ENCODE data around the gene RAB3IL1.

The RAB3IL1 gene

GRCh38 chr11:61918251-61918937, 1.0 kb upstream of the RAB3IL1 start:
- DNase-seq = no peak

GRCh38 chr11:61916737-61917333, 531 bp downstream of the RAB3IL1 start:
- no peak for DNase-seq

GRCh38 chr11:61914471-61915171, 2.7 kb downstream of the RAB3IL1 start:
- no peak for DNase-seq

GRCh38 chr11:61913699-61914395, 3.5 kb downstream of the RAB3IL1 start:
- no peak for DNase-seq

GRCh38 chr11:61912991-61913698, 4.2 kb downstream of the RAB3IL1 start:
- no peak for DNase-seq

GRCh38 chr11:61912530-61912898, 4.9 kb downstream of the RAB3IL1 start:
- no peak for DNase-seq

GRCh38 chr11:61911701-61912529, 5.5 kb downstream of the RAB3IL1 start:
- no peak for DNase-seq

GRCh38 chr11:61911128-61911700, 6.2 kb downstream of the RAB3IL1 start:
- no peak for DNase-seq

GRCh38 chr11:61910187-61911127, 6.9 kb downstream of the RAB3IL1 start:
- DNase-seq = no peak

GRCh38 chr11:61908730-61909316, 8.5 kb downstream of the RAB3IL1 start:
- no peak for DNase-seq

GRCh38 chr11:61907871-61908729, 9.3 kb downstream of the RAB3IL1 start:
- no peak for DNase-seq

GRCh38 chr11:61907282-61907681, 10.1 kb downstream of the RAB3IL1 start:
- DNase-seq = no peak

GRCh38 chr11:61906522-61906909, 10.8 kb downstream of the RAB3IL1 start:
- DNase-seq = no peak

GRCh38 chr11:61905801-61906521, 11.4 kb downstream of the RAB3IL1 start:
- no peak for DNase-seq

- no peak for DNase-seq
Measured at GRCh38 chr11:61905067-61905696, 12.2 kb downstream of the RAB3IL1 start.

- DNase-seq = no peak
Measured at GRCh38 chr11:61904539-61905048, 12.8 kb downstream of the RAB3IL1 start.

GRCh38 chr11:61903845-61904244, 13.5 kb downstream of the RAB3IL1 start:
- no peak for DNase-seq

GRCh38 chr11:61902313-61902712, 15.1 kb downstream of the RAB3IL1 start:
- no peak for DNase-seq
